H1 (cell line): ENCODE results near the gene TFF1. TPM values are rescaled to one million over a fixed set of nuclear protein-coding genes. Genes with fewer than 3 reads are reported as not detected.

Experiments used
- CTCF ChIA-PET: fragments of 300-600 bp; sonication (Branson Sonifier 250); formaldehyde crosslinking; loops from one replicate; lab custom pipeline; 2021; ENCODE audit not compliant: partially characterized antibody; lab: Charles Lee
- POLR2A ChIA-PET: fragments of 300-600 bp; sonication (Branson Sonifier 250); formaldehyde crosslinking; loops from one replicate; lab custom pipeline; 2021; ENCODE audit warnings: inconsistent platforms; ENCODE audit not compliant: partially characterized antibody; lab: Charles Lee
- DNase-seq, 2 experiments: peaks; one replicate each; pipeline versions ENCODE4 v3.0.0 to v3.0.0-alpha.2; 2010 to 2022; ENCODE audit warnings: low spot score in 2 of 2, low read depth in 1 of 2, mixed read lengths in 1 of 2
- FAIRE-seq: peaks from 2 replicates; lab custom pipeline; 2011; peaks lifted over from hg19 to GRCh38; lab: Jason Lieb, UNC
- H2AFZ ChIP-seq: 2 replicates; pipeline ENCODE4 v1.8.1; 2012; ENCODE audit warnings: low read length, inconsistent platforms
- H2AK5ac ChIP-seq: 2 replicates; pipeline ENCODE4 v1.6.1; 2013; ENCODE audit warnings: low read depth, low read length
- H2BK120ac ChIP-seq: replicated peaks from 2 replicates; pipeline ENCODE3; 2013; ENCODE audit warnings: low read depth, low read length, inconsistent platforms
- H2BK12ac ChIP-seq: 2 replicates; pipeline ENCODE4 v1.6.1; 2013; ENCODE audit warnings: low read depth, low read length
- H2BK15ac ChIP-seq: 2 replicates; pipeline ENCODE4 v1.6.1; 2013; ENCODE audit warnings: low read length
- H2BK20ac ChIP-seq: 2 replicates; pipeline ENCODE4 v1.6.1; 2013; ENCODE audit warnings: low read length
- H2BK5ac ChIP-seq: 2 replicates; pipeline ENCODE4 v1.6.1; 2013; ENCODE audit warnings: low read depth, low read length
- H3K14ac ChIP-seq: 2 replicates; pipeline ENCODE4 v1.6.1; 2013; ENCODE audit warnings: inconsistent platforms; ENCODE audit not compliant: insufficient read length
- H3K18ac ChIP-seq: 2 replicates; pipeline ENCODE4 v1.6.1; 2013; ENCODE audit warnings: low read length; ENCODE audit errors: extremely low read depth
- H3K23ac ChIP-seq: 2 replicates; pipeline ENCODE4 v1.6.1; 2013; ENCODE audit warnings: inconsistent platforms; ENCODE audit not compliant: insufficient read length
- H3K23me2 ChIP-seq: 2 replicates; pipeline ENCODE4 v1.6.1; 2013; ENCODE audit warnings: low read depth, low read length
- H3K27ac ChIP-seq: 2 replicates; pipeline ENCODE4 v1.6.1; 2011; ENCODE audit warnings: low read depth, low read length, inconsistent platforms
- H3K27me3 ChIP-seq, 4 experiments: replicated peaks in 1 of 4; 1 replicate in 1 of 4; 2 replicates in 3 of 4; pipeline versions ENCODE4 v1.6.1 to v1.8.1; 2011 to 2013; ENCODE audit warnings: low read length in 3 of 4, mild to moderate bottlenecking in 3 of 4, inconsistent platforms in 2 of 4, mixed read lengths in 2 of 4, moderate library complexity in 1 of 4; ENCODE audit not compliant: control insufficient read depth in 3 of 4, insufficient read depth in 3 of 4; ENCODE audit errors: extremely low read depth in 1 of 4
- H3K36me3 ChIP-seq, 4 experiments: 2 replicates each; pipeline versions ENCODE4 v1.6.1 to v1.8.1; 2011 to 2013; ENCODE audit warnings: mild to moderate bottlenecking in 4 of 4, low read length in 3 of 4, moderate library complexity in 2 of 4, control low read depth in 1 of 4, inconsistent platforms in 1 of 4; ENCODE audit not compliant: insufficient read depth in 4 of 4, control insufficient read depth in 2 of 4
- H3K4ac ChIP-seq: replicated peaks from 2 replicates; pipeline ENCODE3; 2013; ENCODE audit warnings: low read length, low read depth, mixed read lengths, inconsistent platforms; ENCODE audit not compliant: insufficient read length
- H3K4me1 ChIP-seq, 4 experiments: replicated peaks in 1 of 4; 1 replicate in 1 of 4; 2 replicates in 3 of 4; pipeline versions ENCODE4 v1.6.1 to v1.8.1; 2011 to 2013; ENCODE audit warnings: low read length in 3 of 4, inconsistent platforms in 2 of 4, mixed read lengths in 1 of 4; ENCODE audit not compliant: insufficient read depth in 4 of 4, control insufficient read depth in 3 of 4
- H3K4me2 ChIP-seq, 2 experiments: 2 replicates each; pipeline versions ENCODE4 v1.6.1 to v1.8.1; 2011 to 2013; ENCODE audit warnings: low read depth in 2 of 2, low read length in 2 of 2, control low read depth in 1 of 2, inconsistent platforms in 1 of 2, mild to moderate bottlenecking in 1 of 2; ENCODE audit not compliant: insufficient read depth in 1 of 2
- H3K4me3 ChIP-seq, 4 experiments: fragments of 200-600, 300-600 bp in 1 of 4; sonication (generic), shearing (Covaris generic), sonication (Bioruptor Twin) in 1 of 4; 2 replicates each; pipeline versions ENCODE4 v1.5.1 to v1.8.1; 2011 to 2016; ENCODE audit warnings: low read length in 4 of 4, low read depth in 3 of 4, control low read depth in 2 of 4, inconsistent platforms in 2 of 4, mild to moderate bottlenecking in 2 of 4, mixed read lengths in 1 of 4, moderate library complexity in 1 of 4; ENCODE audit not compliant: insufficient read depth in 2 of 4; ENCODE audit errors: extremely low read depth in 1 of 4
- H3K56ac ChIP-seq: replicated peaks from 2 replicates; pipeline ENCODE3; 2013; ENCODE audit warnings: low read depth, mild to moderate bottlenecking, mixed read lengths, low read length, inconsistent platforms; ENCODE audit not compliant: insufficient read length
- H3K79me1 ChIP-seq: 2 replicates; pipeline ENCODE4 v1.6.1; 2013; ENCODE audit warnings: low read depth, low read length, control low read depth
- H3K79me2 ChIP-seq, 2 experiments: 2 replicates each; pipeline versions ENCODE4 v1.6.1 to v1.8.1; 2012 to 2013; ENCODE audit warnings: low read length in 2 of 2, mild to moderate bottlenecking in 2 of 2, inconsistent platforms in 1 of 2; ENCODE audit not compliant: insufficient read depth in 2 of 2, control insufficient read depth in 1 of 2
- H3K9ac ChIP-seq, 4 experiments: replicated peaks in 1 of 4; 1 replicate in 1 of 4; 2 replicates in 3 of 4; pipeline versions ENCODE4 v1.6.1 to v1.8.1; 2011 to 2013; ENCODE audit warnings: low read depth in 3 of 4, low read length in 3 of 4, control low read depth in 2 of 4, mild to moderate bottlenecking in 2 of 4, moderate library complexity in 2 of 4, inconsistent platforms in 1 of 4; ENCODE audit errors: extremely low read depth in 1 of 4
- H3K9me3 ChIP-seq, 2 experiments: 2 replicates each; pipeline versions ENCODE4 v1.6.1 to v1.8.1; 2012 to 2013; ENCODE audit warnings: mild to moderate bottlenecking in 2 of 2, moderate library complexity in 2 of 2, control low read depth in 1 of 2, inconsistent platforms in 1 of 2, low read depth in 1 of 2, low read length in 1 of 2, mixed read lengths in 1 of 2; ENCODE audit not compliant: insufficient read depth in 2 of 2
- H4K20me1 ChIP-seq, 2 experiments: replicated peaks in 1 of 2; 2 replicates each; pipeline versions ENCODE3 to v1.8.1; 2011 to 2013; ENCODE audit warnings: inconsistent platforms in 2 of 2, low read length in 2 of 2, mild to moderate bottlenecking in 1 of 2; ENCODE audit not compliant: insufficient read depth in 2 of 2, control insufficient read depth in 1 of 2
- H4K5ac ChIP-seq: 2 replicates; pipeline ENCODE4 v1.6.1; 2013; ENCODE audit warnings: low read length, low read depth, mixed read lengths, inconsistent platforms; ENCODE audit not compliant: insufficient read length
- H4K8ac ChIP-seq: 2 replicates; pipeline ENCODE4 v1.8.0; 2013; ENCODE audit warnings: mild to moderate bottlenecking, moderate library complexity, low read length, inconsistent platforms; ENCODE audit not compliant: insufficient read depth; ENCODE audit errors: extremely low read depth
- H4K91ac ChIP-seq: replicated peaks from 2 replicates; pipeline ENCODE3; 2013; ENCODE audit warnings: low read length, mixed read lengths, inconsistent platforms; ENCODE audit not compliant: insufficient read length
- BRCA1 ChIP-seq: IDR thresholded peaks from 2 replicates; pipeline ENCODE4 v1.6.1; 2012; ENCODE audit warnings: low read depth, low read length, improper control_type of control experiment
- CBX8 ChIP-seq: fragments of 300-800, 300-1000 bp; sonication (generic); IDR thresholded peaks from 2 replicates; pipeline ENCODE4 v1.7.1; 2016; ENCODE audit warnings: low read depth, low read length, borderline replicate concordance
- CEBPB ChIP-seq: IDR thresholded peaks from 2 replicates; pipeline ENCODE4 v1.6.1; 2012; ENCODE audit warnings: low read depth, low read length
- CHD2 ChIP-seq: IDR thresholded peaks from 2 replicates; pipeline ENCODE4 v1.6.1; 2012; ENCODE audit warnings: low read length, improper control_type of control experiment
- CREB1 ChIP-seq: IDR thresholded peaks from 2 replicates; pipeline ENCODE4 v1.6.1; 2012; ENCODE audit warnings: inconsistent platforms
- EGR1 ChIP-seq: IDR thresholded peaks from 2 replicates; pipeline ENCODE4 v1.6.1; 2011; ENCODE audit warnings: low read depth, low read length, borderline replicate concordance
- FOSL1 ChIP-seq: IDR thresholded peaks from 2 replicates; pipeline ENCODE4 v1.6.1; 2011; ENCODE audit warnings: mild to moderate bottlenecking, low read depth, low read length, moderate library complexity; ENCODE audit not compliant: insufficient read depth
- JUND ChIP-seq: IDR thresholded peaks from 2 replicates; pipeline ENCODE4 v1.6.1; 2011; ENCODE audit warnings: mild to moderate bottlenecking, improper control_type of control experiment, low read length
- MAFK ChIP-seq: IDR thresholded peaks from 2 replicates; pipeline ENCODE4 v1.6.1; 2012; ENCODE audit warnings: low read depth, mild to moderate bottlenecking, improper control_type of control experiment, low read length
- SIN3A ChIP-seq, 2 experiments: IDR thresholded peaks in 1 of 2; conservative IDR thresholded peaks in 1 of 2; 2 replicates each; pipeline ENCODE4 v1.6.1; 2011 to 2012; ENCODE audit warnings: low read length in 2 of 2, improper control_type of control experiment in 1 of 2, low read depth in 1 of 2, mild to moderate bottlenecking in 1 of 2
- SIRT6 ChIP-seq: IDR thresholded peaks from one replicate; pipeline ENCODE4 v1.7.1; 2012; ENCODE audit warnings: low read length, inconsistent platforms
- TAF1 ChIP-seq: IDR thresholded peaks from 2 replicates; pipeline ENCODE4 v1.6.1; 2011; ENCODE audit warnings: mild to moderate bottlenecking, low read depth, low read length
- TEAD4 ChIP-seq: IDR thresholded peaks from 2 replicates; pipeline ENCODE4 v1.6.1; 2012; ENCODE audit warnings: low read depth, low read length, inconsistent platforms, mixed read lengths
- WGBS, 2 experiments: shearing (Covaris generic) in 1 of 2; methylation state at CpG; one replicate each; pipeline versions ENCODE4 v1.1.6 to v1.1.7; 2013 to 2015; ENCODE audit warnings: low lambda C conversion rate in 2 of 2, mixed read lengths in 2 of 2, inconsistent platforms in 1 of 2, low coverage in 1 of 2, missing lambda C conversion rate in 1 of 2; ENCODE audit not compliant: insufficient replicate concordance in 2 of 2, insufficient coverage in 1 of 2, insufficient read length in 1 of 2; ENCODE audit errors: extremely low coverage in 1 of 2, missing lambda C conversion rate in 1 of 2; 5-methylcytosine and 5-hydroxymethylcytosine counted together
- polyA plus RNA-seq, 7 experiments: library from polyadenylated mRNA; depleted of rRNA in 3 of 7; stranded (reverse) in 5 of 7; unstranded in 2 of 7; fragments of >200 nt in 5 of 7; fragments of 200-250 nt in 2 of 7; gene quantifications; 1 replicate in 5 of 7; 2 replicates in 1 of 7; 4 replicates in 1 of 7; pipeline versions ENCODE4 v1.2.1 to v1.2.3, GENCODE V29; 2011 to 2013; ENCODE audit warnings: missing spikeins in 2 of 7, mixed read lengths in 2 of 7
- total RNA-seq: library from RNA; stranded (reverse); fragmentation: NEBNext Ultra II Directional; extraction: Animal tissue kit (Norgen Biotek cat#: 25700); gene quantifications from 2 replicates; pipeline ENCODE4 v1.2.1, GENCODE V29; 2021
- TF ChIP-seq, protein P1 (sequence below): IDR thresholded peaks from 2 replicates; pipeline ENCODE4 v1.6.1; 2012; ENCODE audit warnings: inconsistent platforms
- TF ChIP-seq, protein P2 (sequence below): IDR thresholded peaks from 2 replicates; pipeline ENCODE4 v1.6.1; 2012; ENCODE audit warnings: inconsistent platforms

The TFF1 gene
- total and polyA plus RNA-seq, 2 of the 8 experiments (the other 6 are each of a cell fraction or from before 2014, with no cell fraction given): not detected

DNA sequence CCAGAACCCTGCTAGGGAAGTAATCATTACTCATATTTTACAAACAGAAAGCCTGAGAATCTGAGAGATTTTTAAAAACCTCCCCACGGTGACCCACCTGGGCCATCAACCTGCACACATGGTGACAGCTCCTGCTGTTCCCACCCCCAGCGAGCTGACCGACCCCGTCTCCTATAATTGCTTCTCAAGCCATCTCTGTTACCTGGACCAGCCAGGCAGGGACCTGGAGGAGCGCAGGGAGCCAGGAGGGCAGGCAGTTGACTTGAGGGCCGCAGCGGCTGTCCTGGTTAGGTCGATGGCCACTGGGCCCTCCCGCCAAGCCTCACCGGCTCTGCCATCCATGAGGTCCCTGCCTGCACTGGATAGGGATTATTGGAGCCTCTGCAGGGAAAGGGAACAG is 23.2 kb downstream of the TFF1 start:
- Histone ChIP-seq H2BK12ac (no peak overlapping the region), H3K9ac (no peak overlapping the region), H2AFZ (no peak overlapping the region), H3K18ac (no peak overlapping the region), H3K36me3 (no peaks in the 10 kb centered on the region), H3K9me3 (no peaks in the 10 kb centered on the region), H3K4me1 (peaks cover 0 to 4% (median 2%) of the 10 kb centered on the region in 4 experiments; a peak in 3 of 7 replicates), H4K20me1 (no peaks in the 10 kb centered on the region), H3K4me3 (no peak overlapping the region), H3K79me1 (no peaks in the 10 kb centered on the region), H3K27me3 (no peaks in the 10 kb centered on the region), H3K4ac (no peak overlapping the region), H2BK5ac (no peak overlapping the region), H4K8ac (no peak overlapping the region), H2BK120ac (no peak overlapping the region), H2BK20ac (no peak overlapping the region), H3K23me2 (no peaks in the 10 kb centered on the region), H3K27ac (no peak overlapping the region), H3K79me2 (no peaks in the 10 kb centered on the region), H3K4me2 (no peak overlapping the region), H3K56ac (no peak overlapping the region), H4K91ac (peak overlapping the region; percentile 34), H3K14ac (no peak overlapping the region), H2BK15ac (no peak overlapping the region), H3K23ac (no peak overlapping the region), H2AK5ac (no peak overlapping the region), H4K5ac (no peak overlapping the region)
- FAIRE-seq (no peak), DNase-seq (peak in 1 of 2 experiments; percentile 36)
- ChIA-PET POLR2A (no interaction called here), CTCF (interaction anchor here (1.3 to 11.6 kb wide), 3 partner anchors 25 to 38 kb away, joined by 3 to 137 read pairs (median 6); partner anchors contain the start of gene TFF3)
- 78% methylated on average over 10 of the region's 10 CpGs; no CpG with 5 or more reads in 1 of the 2 experiments for WGBS, 2 experiments
- TF ChIP-seq CEBPB (no peak), EGR1 (no peak), SIRT6 (no peak), TEAD4 (no peak), CBX8 (no peak), MAFK (no peak), JUND (no peak), CREB1 (no peak), BRCA1 (no peak), FOSL1 (no peak), CHD2 (no peak), SIN3A (conservative IDR thresholded peaks at IDR 0.05 in 1 of 2, IDR thresholded peaks at IDR 0.05 in 1 of 2; ENCODE audit: low read depth in 1 of 2, low read length in 2 of 2) (no peak), TAF1 (no peak)
- TF ChIP-seq, protein P1, sequence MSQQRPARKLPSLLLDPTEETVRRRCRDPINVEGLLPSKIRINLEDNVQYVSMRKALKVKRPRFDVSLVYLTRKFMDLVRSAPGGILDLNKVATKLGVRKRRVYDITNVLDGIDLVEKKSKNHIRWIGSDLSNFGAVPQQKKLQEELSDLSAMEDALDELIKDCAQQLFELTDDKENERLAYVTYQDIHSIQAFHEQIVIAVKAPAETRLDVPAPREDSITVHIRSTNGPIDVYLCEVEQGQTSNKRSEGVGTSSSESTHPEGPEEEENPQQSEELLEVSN: no peak
- TF ChIP-seq, protein P2, sequence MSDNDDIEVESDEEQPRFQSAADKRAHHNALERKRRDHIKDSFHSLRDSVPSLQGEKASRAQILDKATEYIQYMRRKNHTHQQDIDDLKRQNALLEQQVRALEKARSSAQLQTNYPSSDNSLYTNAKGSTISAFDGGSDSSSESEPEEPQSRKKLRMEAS: no peak
